HG02943 (cell line): ENCODE results near the gene MRPL18.

Experiments used
- ATAC-seq: cut with Tn5 transposase; IDR thresholded peaks from one replicate; pipeline ENCODE4 v1.9.1; 2021; ENCODE audit warnings: mild to moderate bottlenecking, low read depth, moderate library complexity; ENCODE audit not compliant: unreplicated experiment

MRPL18 gene

DNA sequence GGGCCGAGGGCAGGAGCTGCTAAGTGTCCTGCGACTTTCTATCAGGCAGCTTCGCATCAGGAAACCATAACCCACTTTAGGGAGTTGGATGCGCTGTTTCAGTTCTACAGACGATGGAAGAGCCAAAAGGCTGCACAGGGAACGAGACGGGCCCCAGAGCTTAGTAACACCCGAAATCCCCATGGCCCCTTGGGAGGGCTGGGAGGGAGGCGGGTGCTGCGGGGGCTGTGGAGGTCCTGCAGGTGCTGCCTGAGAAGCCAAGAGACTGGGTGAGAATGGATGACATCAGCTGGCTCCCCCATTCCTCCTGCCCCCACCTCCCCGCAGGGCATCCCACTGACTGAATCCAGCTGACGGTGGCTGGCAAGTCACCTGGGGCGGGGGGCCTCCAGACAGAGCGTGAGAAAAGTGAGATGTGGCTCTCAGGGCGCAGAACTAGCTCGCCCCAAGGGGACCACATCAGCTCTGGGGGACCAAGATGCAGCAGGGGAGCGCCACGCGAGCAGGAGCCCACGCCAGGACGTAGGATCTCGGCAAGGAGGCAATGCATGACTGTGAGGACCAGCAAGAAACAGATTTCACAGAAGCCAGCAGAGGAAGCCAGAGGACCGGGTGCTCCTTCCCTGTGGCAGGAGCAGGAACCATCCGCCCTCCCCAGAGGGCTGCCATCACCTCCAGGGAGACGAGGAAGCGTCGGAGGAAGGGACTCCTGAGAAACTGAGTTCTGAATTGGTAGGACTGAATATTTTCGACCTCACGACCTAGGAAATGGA, 46.6 kb downstream of the MRPL18 start:
- ATAC-seq, result no peak

DNA sequence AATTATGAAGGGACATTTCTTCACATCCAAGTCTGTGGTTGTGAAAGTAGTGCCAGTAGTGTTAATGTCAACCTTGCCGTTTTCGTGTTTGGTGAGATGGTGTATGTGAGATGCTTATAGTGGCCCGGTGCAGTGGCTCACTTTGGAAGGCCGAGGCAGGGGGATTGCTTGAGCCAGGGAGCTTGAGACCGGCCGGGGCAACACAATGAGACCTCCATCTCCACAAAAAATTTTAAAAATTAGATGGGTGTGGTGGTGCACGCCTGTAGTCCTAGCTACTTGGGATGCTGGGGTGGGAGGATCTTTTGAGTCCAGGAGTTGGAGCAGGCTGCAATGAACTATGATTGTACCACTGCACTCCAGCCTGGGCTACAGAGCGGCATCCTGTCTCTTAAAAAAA, 47.2 kb downstream of the MRPL18 start:
- no peak for ATAC-seq

DNA sequence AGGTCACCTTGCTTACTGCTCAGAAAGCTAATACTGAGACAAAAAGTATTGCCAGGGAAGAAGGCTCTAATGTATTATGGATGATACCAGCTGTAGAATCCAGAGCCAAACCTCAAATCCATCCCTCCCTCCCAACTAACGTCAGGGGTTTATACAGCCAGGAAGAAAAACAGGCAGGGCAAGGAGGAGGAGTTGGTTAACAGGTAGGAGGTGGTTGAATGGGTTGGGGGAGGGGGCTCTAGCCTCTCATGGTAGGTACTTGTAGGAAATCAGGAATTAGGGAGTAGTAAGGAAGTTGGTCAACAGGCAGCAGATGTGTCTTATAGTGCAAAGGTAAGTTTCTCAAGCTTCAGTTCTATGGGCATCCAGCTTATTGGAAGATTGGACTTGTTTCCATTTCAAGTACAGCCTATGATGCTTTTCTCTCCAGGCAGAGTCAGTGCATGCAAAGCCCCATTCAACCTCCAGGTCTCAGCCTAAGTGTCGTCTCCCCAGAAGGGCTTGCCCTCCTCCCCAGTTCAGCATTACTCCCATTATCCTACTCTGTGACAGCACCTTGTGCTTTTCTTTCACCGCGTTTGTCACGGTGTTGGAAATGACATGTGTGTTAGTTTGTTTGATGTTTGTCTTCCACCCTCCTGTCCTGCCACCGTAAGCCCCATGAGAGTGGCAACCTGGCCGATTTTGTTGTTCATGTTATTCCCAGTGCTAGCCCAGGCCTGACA, 47.9 kb downstream of the MRPL18 start:
- ATAC-seq, result no peak

DNA sequence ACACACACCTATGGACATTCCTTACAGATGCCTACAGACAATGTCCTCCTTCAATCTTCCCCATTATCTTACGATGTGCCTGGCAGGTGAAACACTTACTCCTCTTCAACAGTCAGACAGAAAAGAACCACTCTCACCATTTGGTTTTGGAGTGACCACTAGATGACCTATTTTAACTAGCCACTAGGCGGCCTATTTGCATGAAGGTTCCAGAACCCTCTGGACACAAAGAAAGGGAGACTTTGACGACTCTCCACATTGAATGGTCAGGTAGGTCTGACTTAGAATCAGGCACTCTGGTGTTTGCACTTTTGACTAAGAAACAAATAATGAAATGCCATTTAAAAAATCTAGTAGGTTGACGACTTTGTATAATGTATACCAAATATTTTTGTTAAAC, 51.8 kb downstream of the MRPL18 start:
- no peak for ATAC-seq

DNA sequence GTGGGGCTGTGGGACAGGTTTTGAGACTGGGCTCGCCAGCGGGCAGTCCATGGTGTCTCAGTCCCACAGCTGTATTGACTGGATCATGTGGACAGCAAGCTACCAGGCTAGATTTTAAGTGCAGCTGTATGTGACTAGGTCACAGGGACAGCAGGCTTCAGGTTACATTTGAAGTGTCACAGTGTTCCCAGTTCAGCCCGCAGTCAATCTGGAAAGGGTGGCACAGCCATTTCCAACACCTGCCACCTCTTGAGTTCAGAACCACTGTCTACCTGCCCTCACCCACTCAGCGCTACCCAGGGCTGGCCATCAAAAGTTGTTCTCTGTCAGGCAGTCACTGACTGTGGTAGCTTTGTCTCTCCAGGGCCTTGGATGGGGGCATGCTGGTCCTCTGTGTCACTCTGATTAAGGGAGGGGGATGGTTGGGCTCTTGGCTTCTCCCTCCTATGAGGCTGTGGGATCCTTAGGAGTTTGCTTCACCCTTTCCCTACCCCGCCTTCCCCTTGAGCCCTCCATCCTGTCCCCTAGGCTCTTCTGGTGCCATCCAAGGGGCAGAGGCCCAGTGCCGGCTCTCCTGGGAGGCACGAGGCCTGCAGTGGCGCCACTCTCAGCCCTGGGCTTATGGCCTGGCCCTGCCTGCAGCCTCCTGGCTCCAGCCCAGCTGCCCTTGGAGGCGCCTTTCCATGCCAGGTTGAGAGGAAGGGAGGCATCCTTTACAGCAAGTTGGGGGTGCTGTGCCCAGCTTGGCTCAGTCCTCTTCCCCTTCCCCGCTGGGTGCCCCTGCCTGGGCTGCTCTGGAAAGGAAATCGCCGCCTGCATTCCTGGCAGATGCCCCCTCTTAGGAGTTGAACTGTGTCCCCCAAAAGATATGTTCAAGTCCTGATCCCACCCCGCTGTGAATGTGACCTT, 54.7 kb downstream of the MRPL18 start:
- no peak for ATAC-seq
